ENCODE measurements around the gene FBXO47. TPM values are rescaled to one million over a fixed set of nuclear protein-coding genes. Genes with fewer than 3 reads are reported as not detected.
A peak's percentile ranks its signal among the peaks of the same experiment; 100 is the strongest.

The FBXO47 gene
- total RNA-seq: not detected in 2 replicates

GRCh38 chr17:38967290-38967738 lies at the start of gene FBXO47:
TSS of gene FBXO47 (minus strand) at chr17:38967403. CDS start at chr17:38963025, 4,378 bp downstream.
- peak; percentile 92 for DNase-seq

- no peak for DNase-seq
Measured at GRCh38 chr17:39016193-39017153, 49.3 kb upstream of the FBXO47 start.

- DNase-seq: no peak
Measured at GRCh38 chr17:39015546-39015935, 48.3 kb upstream of the FBXO47 start.

- DNase-seq: no peak
Measured at GRCh38 chr17:39014795-39015545, 47.8 kb upstream of the FBXO47 start.

GRCh38 chr17:39014044-39014794 lies 47.0 kb upstream of the FBXO47 start:
- DNase-seq: peak; percentile 59

- no peak for DNase-seq
Measured at GRCh38 chr17:39012725-39013124, 45.5 kb upstream of the FBXO47 start.

GRCh38 chr17:39011907-39012468 lies 44.8 kb upstream of the FBXO47 start:
- DNase-seq: no peak

GRCh38 chr17:39009581-39010001 lies 42.4 kb upstream of the FBXO47 start:
- no peak for DNase-seq

GRCh38 chr17:39008633-39009032 lies 41.4 kb upstream of the FBXO47 start:
- no peak for DNase-seq

GRCh38 chr17:39002991-39003715 lies 36.0 kb upstream of the FBXO47 start:
- DNase-seq: peak; percentile 41

GRCh38 chr17:39001703-39002637 lies 34.8 kb upstream of the FBXO47 start:
- peak; percentile 60 for DNase-seq

GRCh38 chr17:39000021-39000601 lies 32.9 kb upstream of the FBXO47 start:
- DNase-seq: no peak

- no peak for DNase-seq
Measured at GRCh38 chr17:38996660-38997337, 29.6 kb upstream of the FBXO47 start.

- DNase-seq: peak; percentile 56
Measured at GRCh38 chr17:38994026-38994425, 26.8 kb upstream of the FBXO47 start.

- no peak for DNase-seq
Measured at GRCh38 chr17:38984666-38985065, 17.5 kb upstream of the FBXO47 start.

- DNase-seq: peak; percentile 82
Measured at GRCh38 chr17:38982858-38983746, 15.9 kb upstream of the FBXO47 start.

GRCh38 chr17:38981636-38982035 lies 14.4 kb upstream of the FBXO47 start:
- DNase-seq: no peak

- no peak for DNase-seq
Measured at GRCh38 chr17:38980490-38981217, 13.5 kb upstream of the FBXO47 start.

All from dermis blood vessel endothelial cell (primary cell).